Dendritic cell treated with granulocyte-macrophage colony-stimulating factor and Interleukin-4, amounts not matched to agents 40 ng/mL and 50 ng/mL, for 4 days (primary cell): ENCODE data around the gene NCDN.
A peak's percentile ranks its signal among the peaks of the same experiment; 100 is the strongest.

Experiments
- H3K27ac Mint-ChIP-seq: one replicate; pipeline ENCODE4 v1.8.0; 2022; ENCODE audit warnings: mild to moderate bottlenecking, mixed read lengths
- H3K27me3 Mint-ChIP-seq: one replicate; pipeline ENCODE4 v1.8.0; 2022; ENCODE audit warnings: mild to moderate bottlenecking, mixed read lengths
- H3K36me3 Mint-ChIP-seq: one replicate; pipeline ENCODE4 v1.8.0; 2022; ENCODE audit warnings: low read depth, mixed read lengths
- H3K4me1 Mint-ChIP-seq: one replicate; pipeline ENCODE4 v1.8.0; 2022; ENCODE audit warnings: low read depth, mixed read lengths
- H3K4me3 Mint-ChIP-seq: one replicate; pipeline ENCODE4 v1.8.0; 2022; ENCODE audit warnings: mild to moderate bottlenecking, moderate library complexity, mixed read lengths
- H3K9me3 Mint-ChIP-seq: one replicate; pipeline ENCODE4 v1.8.0; 2022; ENCODE audit warnings: mixed read lengths
- intact Hi-C: fragments of 100-400 bp; cut with micrococcal nuclease; formaldehyde crosslinking; loops from one replicate; pipeline ENCODE4 v1.15.0; 2022

Gene NCDN

DNA sequence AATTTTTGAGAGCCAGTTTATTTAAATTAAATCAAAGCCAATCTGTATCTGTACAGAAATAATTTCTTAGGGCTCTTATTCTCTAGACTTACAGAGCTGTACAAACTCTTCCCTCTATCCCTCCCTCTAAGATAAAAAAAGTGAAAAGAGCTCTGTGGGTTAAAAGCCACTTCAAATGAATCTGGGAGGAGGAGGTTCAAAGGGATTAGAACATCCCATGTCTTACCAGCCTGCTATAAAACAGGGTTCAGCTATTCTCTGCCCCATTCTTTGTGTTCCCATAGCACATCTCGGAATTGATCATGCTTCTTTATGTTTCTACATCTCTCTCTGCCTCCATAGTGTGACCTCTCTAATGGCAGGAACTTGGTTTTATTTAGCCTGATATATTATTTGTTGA lies 19.8 kb upstream of the NCDN start:
- H3K36me3 Mint-ChIP-seq, result peaks cover 35% of the 10 kb centered on the region

DNA sequence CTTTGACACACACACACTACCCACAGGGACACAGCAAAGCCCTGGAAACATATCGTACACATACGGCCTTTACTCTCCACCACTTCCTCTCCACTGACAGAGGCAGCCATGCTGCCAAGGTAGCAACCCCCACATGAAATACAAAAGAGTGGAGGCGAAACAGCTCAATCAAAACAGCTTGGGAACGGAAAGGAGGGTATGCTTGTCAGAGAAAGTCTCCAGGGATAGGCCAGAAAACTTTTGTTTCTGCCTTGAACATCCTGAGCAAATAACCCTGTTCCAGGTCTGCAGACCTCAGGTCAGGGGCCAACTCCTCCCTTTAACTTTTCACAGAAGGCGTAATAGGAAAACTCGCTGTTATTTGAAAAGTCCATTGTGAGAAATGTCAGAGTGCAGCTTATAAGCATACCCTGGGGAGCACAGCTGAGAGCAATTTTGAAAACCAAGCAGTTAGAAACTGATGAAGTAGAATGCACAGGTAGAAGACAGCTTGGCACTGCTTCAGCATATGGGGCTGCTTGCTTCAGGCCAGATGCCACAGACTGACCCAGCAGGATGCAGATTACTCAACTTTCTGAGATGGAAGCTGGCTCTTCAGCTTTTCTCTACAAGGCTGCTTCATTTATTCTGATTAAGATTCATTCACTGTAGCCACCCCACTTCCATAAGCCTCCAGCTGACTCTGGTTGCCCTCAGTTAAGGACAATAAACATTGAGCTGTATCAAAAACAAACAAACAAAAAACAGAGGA lies 18.4 kb upstream of the NCDN start:
- Mint-ChIP-seq H3K9me3 (no peaks in the 10 kb centered on the region), H3K36me3 (peaks cover 31% of the 10 kb centered on the region), H3K27ac (peak overlapping the region; percentile 61), H3K27me3 (no peaks in the 10 kb centered on the region), H3K4me3 (no peak overlapping the region), H3K4me1 (peaks cover 62% of the 10 kb centered on the region)
- intact Hi-C loops, result no loop called here

More for the DNA sequence above, 19.8 kb upstream of the NCDN start:
- H3K4me3 Mint-ChIP-seq, result no peak overlapping the region
- H3K9me3 Mint-ChIP-seq, result no peaks in the 10 kb centered on the region
- intact Hi-C loops, result no loop called here
- no peaks in the 10 kb centered on the region for H3K27me3 Mint-ChIP-seq
- H3K27ac Mint-ChIP-seq, result no peak overlapping the region
- H3K4me1 Mint-ChIP-seq, result peaks cover 53% of the 10 kb centered on the region

DNA sequence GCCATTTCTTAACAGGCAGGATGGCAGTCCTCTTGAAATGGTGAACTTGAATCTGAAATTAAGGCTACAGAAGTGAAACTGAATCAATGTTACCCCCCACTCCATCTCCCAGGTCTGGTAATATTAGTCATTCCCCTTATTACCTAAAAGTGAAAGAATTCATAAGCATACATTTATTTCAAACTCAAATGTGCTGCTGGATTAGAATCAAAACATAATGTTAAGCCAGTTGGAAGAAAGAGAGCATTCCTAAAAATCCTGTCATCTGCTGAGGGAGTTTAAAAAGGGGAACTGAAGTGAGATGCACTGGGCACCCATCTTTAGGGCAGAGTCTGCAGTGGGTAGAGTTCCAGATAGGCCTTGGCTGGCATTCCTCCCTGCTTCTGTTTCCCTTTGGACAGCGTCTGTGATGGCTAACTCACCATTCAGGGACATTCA lies 17.8 kb upstream of the NCDN start:
- Mint-ChIP-seq H3K4me3 (no peak overlapping the region), H3K27ac (peak overlapping the region; percentile 61), H3K9me3 (no peaks in the 10 kb centered on the region), H3K4me1 (peaks cover 65% of the 10 kb centered on the region), H3K36me3 (peaks cover 33% of the 10 kb centered on the region), H3K27me3 (no peaks in the 10 kb centered on the region)
- intact Hi-C loops, result loop anchor here (5.0 kb wide), 1 partner anchor 88 kb away; no protein-coding TSS in a partner anchor

DNA sequence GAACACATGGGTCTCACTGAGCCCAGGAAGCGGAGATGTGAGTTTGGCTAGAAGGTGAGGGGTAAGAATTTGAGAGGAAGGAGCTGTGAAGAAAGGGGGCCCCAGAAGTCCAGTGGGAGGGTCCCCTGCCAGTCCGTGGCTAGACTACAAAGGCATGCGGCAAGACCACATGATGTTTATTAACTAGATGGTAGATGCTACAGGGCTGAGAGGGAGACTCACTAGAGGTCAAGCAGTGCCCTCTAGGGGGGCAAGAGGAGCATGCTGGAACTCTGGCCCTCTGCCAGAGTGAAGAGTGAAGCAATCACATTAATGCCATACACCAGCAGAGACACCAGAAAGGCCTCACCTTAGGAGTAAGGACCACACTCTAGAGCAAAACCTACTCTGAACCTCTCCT lies 12.6 kb upstream of the NCDN start:
- H3K9me3 Mint-ChIP-seq, result no peaks in the 10 kb centered on the region
- H3K4me1 Mint-ChIP-seq, result peaks cover 54% of the 10 kb centered on the region
- intact Hi-C loops, result loop anchor here (5.0 kb wide), 1 partner anchor 93 kb away; no protein-coding TSS in a partner anchor
- no peak overlapping the region for H3K4me3 Mint-ChIP-seq
- no peaks in the 10 kb centered on the region for H3K27me3 Mint-ChIP-seq
- peaks cover 48% of the 10 kb centered on the region for H3K36me3 Mint-ChIP-seq
- H3K27ac Mint-ChIP-seq, result peak overlapping the region; percentile 56

DNA sequence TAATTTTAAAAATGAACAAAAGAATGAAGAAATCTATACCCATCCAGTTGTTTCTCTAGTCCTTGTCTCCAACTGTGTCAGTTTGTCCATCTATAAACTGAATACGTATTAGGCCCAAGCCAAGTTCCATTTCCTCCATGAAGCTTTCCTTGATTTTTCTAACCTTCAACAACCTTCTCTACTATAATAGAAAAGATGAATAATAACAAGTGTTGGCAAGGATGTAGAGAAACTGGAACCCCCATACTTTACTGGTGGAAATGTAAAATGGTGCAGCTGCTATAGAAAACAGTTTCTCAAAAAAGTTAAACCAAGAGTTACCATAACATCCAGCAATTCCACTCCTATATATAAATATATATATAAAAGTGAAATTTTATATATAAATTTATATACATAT lies 11.0 kb upstream of the NCDN start:
- peaks cover 38% of the 10 kb centered on the region for H3K4me1 Mint-ChIP-seq

DNA sequence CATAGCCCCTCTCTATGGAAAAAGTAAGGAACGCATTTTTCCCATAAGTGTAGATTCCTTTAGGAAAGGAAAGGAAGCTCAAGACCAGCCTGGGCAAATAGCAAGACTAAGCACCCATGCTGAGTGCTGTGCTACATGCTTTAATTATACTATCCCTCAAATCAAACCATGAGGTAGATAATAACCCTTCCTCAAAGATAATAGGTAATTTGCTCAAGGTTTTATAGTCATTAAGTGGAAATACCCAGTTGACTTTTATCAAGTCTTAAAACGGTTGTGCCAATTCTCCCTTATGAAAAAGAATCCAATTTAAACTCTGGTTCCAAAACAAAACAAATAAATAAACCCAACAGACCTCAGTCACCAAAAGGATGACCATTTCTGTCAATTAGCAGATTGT lies 3.7 kb upstream of the NCDN start:
- H3K27ac Mint-ChIP-seq, result no peak overlapping the region
- no peaks in the 10 kb centered on the region for H3K9me3 Mint-ChIP-seq
- peaks cover 59% of the 10 kb centered on the region for H3K36me3 Mint-ChIP-seq
- intact Hi-C loops, result no loop called here
- no peak overlapping the region for H3K4me3 Mint-ChIP-seq
- no peaks in the 10 kb centered on the region for H3K27me3 Mint-ChIP-seq
- H3K4me1 Mint-ChIP-seq, result peaks cover 38% of the 10 kb centered on the region

More for the DNA sequence above, 11.0 kb upstream of the NCDN start:
- Mint-ChIP-seq H3K9me3 (no peaks in the 10 kb centered on the region), H3K4me3 (no peak overlapping the region), H3K27ac (no peak overlapping the region), H3K27me3 (no peaks in the 10 kb centered on the region), H3K36me3 (peaks cover 54% of the 10 kb centered on the region)
- intact Hi-C loops, result no loop called here

DNA sequence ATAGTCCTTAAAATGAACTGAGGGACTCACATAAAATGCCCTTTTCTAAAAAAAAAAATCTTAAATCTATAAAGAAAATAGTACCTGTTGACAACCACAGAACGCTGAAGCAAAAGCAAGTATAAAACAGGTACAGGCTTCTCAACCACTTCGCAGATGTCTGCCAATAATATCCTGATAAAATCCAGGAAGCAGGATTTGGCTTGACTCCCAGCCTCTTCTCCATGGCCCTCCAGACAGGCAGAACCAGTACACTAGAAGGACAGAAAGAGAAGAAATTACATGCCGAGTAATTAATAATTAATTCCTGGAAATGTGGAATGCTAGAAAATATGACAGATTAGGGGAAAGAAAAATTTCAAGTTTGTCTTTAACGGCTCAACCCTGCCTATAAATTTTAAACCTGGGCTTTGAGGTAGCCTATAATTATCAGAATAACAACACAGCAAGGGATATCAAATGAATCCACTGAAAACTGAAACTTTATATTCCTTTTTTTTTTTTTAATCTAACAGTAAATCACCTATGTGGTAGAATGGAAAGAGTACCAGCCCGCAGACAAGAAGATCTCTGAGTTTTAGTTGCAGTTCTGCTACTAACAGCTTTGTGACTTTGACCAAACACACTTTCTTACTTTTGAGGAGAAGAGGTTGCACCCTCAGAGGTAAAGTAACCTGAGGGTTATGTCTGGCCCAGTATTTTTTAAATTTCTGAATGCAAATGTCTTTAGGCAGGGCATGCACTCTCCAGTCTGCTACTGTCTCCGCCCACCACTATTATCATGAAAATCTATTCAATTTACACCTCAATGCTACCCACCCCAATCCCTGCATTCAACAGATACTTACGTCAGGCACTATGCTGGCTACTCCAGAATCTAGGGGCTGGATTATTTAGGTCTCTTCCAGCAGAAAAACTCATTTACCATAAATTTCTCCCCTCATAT lies 3.1 kb upstream of the NCDN start:
- no peak overlapping the region for H3K27ac Mint-ChIP-seq
- H3K4me1 Mint-ChIP-seq, result peaks cover 43% of the 10 kb centered on the region
- intact Hi-C loops, result no loop called here
- H3K36me3 Mint-ChIP-seq, result peaks cover 55% of the 10 kb centered on the region
- H3K9me3 Mint-ChIP-seq, result no peaks in the 10 kb centered on the region
- H3K27me3 Mint-ChIP-seq, result no peaks in the 10 kb centered on the region
- no peak overlapping the region for H3K4me3 Mint-ChIP-seq

DNA sequence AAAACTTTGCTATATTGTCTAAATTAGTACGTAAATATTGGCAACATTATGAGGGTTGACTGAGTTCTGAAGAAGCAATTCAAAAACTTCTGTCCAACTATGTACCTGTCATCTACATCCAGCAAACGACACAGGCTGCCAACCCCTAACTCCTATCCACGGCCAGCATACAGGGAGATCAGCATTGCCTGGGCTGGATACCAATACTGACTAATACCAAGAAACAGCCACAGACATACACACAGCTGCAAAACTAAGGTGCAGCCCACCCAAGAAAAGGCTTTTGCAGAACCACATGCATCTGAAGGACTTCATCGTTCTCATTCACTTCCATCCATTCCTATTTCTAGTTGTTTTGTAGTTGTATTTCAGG lies 2.4 kb upstream of the NCDN start:
- Mint-ChIP-seq H3K27ac (no peak overlapping the region), H3K27me3 (no peaks in the 10 kb centered on the region), H3K9me3 (no peaks in the 10 kb centered on the region), H3K4me1 (peaks cover 48% of the 10 kb centered on the region), H3K36me3 (peaks cover 51% of the 10 kb centered on the region), H3K4me3 (no peak overlapping the region)
- intact Hi-C loops, result no loop called here

DNA sequence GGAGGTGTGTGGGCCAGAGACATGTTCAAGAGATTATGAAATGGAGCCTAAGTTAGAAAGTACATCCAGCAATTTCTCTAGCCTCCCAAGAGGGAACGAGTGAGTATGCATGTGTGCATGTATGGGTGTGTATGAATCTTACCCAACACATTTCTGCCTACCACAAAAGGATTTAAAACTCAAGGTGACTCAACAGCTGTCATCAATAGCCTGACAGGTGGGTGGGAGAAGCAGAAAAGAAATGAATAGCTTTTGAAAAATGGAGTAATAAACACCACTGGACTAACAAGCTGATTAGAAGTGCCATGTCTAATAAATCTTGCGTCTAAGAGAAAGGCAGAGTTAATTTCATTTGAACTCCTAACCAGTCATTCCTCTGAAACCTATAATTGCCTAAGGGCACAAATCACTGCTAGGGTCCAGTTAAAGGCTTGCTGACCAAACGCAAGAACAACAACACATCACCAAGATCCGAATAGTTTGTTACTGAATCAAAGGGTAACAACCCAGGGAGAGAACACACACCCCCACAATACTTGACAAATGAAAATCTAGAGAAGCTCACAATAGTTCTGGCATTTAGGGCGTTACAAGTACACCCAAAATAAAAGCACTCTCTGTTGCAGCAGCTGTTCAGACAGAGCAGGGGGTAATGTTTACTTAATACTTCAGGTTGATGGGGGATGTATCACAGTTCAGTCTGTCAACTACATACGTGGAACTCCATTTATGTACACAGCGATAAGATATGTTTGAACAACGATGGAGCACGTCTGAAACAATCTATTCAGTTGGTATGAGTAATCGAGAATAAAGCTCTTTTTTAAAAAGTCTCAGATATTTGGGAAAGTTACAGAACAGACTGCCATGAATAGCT lies 1.8 kb upstream of the NCDN start:
- peaks cover 56% of the 10 kb centered on the region for H3K36me3 Mint-ChIP-seq
- intact Hi-C loops, result no loop called here
- H3K27ac Mint-ChIP-seq, result no peak overlapping the region
- no peaks in the 10 kb centered on the region for H3K9me3 Mint-ChIP-seq
- H3K27me3 Mint-ChIP-seq, result no peaks in the 10 kb centered on the region
- H3K4me1 Mint-ChIP-seq, result peaks cover 54% of the 10 kb centered on the region
- H3K4me3 Mint-ChIP-seq, result peak overlapping the region; percentile 91

DNA sequence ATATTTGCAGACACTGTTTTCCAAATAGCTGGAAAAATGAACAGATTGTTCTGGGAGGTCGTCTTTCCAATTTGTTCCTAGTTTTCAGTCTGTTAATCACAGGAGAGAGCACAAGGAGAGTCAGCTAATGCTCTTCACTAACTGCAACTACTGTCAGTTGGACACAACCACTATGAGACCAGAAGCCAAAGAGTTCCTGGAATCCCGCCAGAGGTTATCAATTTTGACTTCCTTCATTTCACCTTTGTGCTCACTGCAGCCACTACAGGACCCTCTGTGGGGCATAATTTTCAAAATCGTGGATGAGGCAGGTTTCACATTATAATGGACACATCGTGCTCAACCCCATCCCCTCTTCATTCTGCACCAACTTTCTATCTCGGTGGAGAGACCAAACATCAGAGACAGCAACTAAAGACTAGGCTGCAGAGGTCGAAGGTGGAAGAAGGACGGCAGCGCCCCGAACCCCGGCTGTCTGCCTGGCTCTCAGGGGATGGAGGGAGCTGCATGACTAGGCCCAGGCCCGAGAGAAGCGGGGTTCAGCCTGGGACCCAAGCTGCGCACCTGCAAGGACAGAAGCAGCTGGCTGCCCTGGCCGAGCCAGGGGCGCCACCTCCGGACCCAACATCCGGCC lies 998 bp upstream of the NCDN start:
- intact Hi-C loops, result no loop called here
- Mint-ChIP-seq H3K27me3 (no peaks in the 10 kb centered on the region), H3K27ac (peak overlapping the region; percentile 97), H3K36me3 (peaks cover 56% of the 10 kb centered on the region), H3K4me3 (peak overlapping the region; percentile 91), H3K9me3 (no peaks in the 10 kb centered on the region), H3K4me1 (peaks cover 62% of the 10 kb centered on the region)

DNA sequence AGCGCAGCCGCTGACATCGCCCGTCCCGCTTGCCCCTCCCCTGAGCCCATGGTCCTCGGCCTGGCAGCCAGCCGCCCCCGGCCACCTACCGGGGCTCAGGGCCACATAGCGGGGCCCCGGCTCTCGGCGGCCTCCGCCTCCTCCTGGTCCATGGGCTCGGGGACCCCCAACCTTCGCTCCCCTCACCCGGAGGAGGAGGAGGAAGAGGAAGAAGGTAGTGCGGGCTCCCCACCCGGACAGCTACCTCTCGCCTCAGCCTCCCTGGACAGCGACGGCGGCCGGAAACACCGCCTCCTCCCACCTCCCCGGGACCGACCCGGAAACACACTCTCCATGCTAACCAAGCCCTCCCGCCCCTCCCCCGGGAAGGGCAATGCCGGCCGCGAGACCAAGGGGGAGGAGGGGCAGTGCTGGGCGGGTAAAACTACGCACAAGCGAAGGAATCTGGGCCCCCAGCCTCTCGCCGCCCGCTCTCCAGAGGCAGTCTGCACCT lies 435 bp upstream of the NCDN start, which contains the start of gene KIAA0319L:
Gene KIAA0319L (minus strand): TSS at position 286 of the 493 bp plus-strand sequence. CDS start 2,912 bp downstream, outside the sequence.
- Mint-ChIP-seq H3K4me3 (peak within 1 kb of the TSS; percentile 91), H3K27ac (peak within 1 kb of the TSS; percentile 97), H3K4me1 (peaks cover 64% of the 10 kb centered on the region), H3K36me3 (peaks cover 55% of the 10 kb centered on the region), H3K27me3 (no peaks in the 10 kb centered on the region), H3K9me3 (no peaks in the 10 kb centered on the region)
- intact Hi-C loops, result no loop called here

DNA sequence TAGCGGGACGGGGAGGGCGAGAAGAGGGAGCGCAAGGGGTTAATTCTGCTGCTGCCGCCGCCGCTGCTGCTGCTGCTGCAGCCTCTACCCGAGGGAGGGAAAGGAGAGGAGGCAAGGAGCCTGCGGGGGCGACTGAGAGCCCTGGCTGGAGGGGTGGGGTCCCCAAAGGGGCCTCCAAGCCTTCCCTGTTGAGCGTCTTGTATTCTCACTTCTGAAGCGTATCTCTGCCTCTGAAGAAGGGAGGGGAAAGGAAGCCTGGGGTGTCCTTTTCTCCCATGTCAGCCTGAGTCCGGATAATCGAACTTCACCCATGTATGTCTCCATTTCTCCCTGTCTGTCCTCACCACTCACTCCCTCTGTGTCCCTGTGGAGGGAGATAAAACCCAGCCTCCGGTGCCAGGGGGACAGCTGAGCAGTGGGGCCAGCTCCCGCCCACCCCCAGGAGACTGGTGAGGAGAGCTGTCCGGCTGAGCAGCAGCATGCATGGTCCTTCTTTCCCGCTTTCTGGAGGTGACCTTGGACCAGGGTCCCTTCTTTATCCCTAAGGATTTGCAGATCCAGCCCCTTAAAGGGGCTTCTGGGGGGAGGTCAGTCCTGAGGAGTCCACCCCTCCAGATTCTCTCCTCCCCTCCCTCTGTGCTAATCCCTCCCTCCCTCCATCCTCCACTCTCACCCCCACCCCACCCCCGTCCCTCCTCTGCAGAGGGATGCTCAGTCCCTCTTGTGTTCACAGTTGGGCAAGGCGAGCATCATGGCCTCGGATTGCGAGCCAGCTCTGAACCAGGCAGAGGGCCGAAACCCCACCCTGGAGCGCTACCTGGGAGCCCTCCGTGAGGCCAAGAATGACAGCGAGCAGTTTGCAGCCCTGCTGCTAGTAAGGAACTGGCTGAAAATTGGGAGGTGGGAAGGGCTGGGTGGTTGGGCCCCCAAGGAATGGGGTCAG lies 1.0 kb downstream of the NCDN start:
- Mint-ChIP-seq H3K36me3 (peaks cover 52% of the 10 kb centered on the region), H3K4me1 (peaks cover 60% of the 10 kb centered on the region), H3K9me3 (no peaks in the 10 kb centered on the region), H3K27me3 (no peaks in the 10 kb centered on the region), H3K4me3 (peak overlapping the region; percentile 91), H3K27ac (peak overlapping the region; percentile 97)
- intact Hi-C loops, result no loop called here
